ENCODE measurements around the gene PIAS1.

The PIAS1 gene

DNA sequence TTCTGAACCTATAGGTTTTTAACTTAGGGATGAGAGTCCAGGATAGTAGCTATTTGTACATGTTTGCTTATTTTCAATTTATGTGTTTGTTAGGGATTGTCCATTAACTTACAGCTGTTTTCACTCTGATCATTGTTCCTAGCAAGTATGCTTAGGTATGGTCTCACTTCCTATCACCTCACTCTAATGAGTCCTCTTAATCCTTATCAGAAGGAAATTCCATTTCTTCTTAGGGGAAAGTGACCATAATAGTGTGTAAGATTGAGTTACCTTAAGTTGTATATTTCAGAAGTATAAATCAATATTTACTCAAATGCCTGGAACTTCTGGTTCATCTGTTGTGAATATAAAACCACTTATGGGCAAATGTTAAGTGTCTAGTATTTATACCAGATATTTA lies 53.0 kb downstream of the PIAS1 start:
- Histone ChIP-seq H3K27ac (replicated peaks) (no peak overlapping the region), H3K4me3 (replicated peaks; ENCODE audit: insufficient read depth, low read length) (no peak overlapping the region), H3K27me3 (ENCODE audit: insufficient read depth, poor library complexity, severe bottlenecking) (no peaks in the 10 kb centered on the region)
- TF ChIP-seq SPI1 (IDR thresholded peaks at IDR 0.05; ENCODE audit: borderline replicate concordance, low read depth) = no peak
- no peak for TF ChIP-seq POLR2AphosphoS5 (IDR thresholded peaks at IDR 0.05; ENCODE audit: low read depth)
- no peak for TF ChIP-seq GABPA (IDR thresholded peaks at IDR 0.05; ENCODE audit: low read depth)
- TF ChIP-seq, protein P1, sequence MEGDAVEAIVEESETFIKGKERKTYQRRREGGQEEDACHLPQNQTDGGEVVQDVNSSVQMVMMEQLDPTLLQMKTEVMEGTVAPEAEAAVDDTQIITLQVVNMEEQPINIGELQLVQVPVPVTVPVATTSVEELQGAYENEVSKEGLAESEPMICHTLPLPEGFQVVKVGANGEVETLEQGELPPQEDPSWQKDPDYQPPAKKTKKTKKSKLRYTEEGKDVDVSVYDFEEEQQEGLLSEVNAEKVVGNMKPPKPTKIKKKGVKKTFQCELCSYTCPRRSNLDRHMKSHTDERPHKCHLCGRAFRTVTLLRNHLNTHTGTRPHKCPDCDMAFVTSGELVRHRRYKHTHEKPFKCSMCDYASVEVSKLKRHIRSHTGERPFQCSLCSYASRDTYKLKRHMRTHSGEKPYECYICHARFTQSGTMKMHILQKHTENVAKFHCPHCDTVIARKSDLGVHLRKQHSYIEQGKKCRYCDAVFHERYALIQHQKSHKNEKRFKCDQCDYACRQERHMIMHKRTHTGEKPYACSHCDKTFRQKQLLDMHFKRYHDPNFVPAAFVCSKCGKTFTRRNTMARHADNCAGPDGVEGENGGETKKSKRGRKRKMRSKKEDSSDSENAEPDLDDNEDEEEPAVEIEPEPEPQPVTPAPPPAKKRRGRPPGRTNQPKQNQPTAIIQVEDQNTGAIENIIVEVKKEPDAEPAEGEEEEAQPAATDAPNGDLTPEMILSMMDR (IDR thresholded peaks at IDR 0.05; ENCODE audit: insufficient read depth, low read length) = no peak
- TF ChIP-seq, protein P2, sequence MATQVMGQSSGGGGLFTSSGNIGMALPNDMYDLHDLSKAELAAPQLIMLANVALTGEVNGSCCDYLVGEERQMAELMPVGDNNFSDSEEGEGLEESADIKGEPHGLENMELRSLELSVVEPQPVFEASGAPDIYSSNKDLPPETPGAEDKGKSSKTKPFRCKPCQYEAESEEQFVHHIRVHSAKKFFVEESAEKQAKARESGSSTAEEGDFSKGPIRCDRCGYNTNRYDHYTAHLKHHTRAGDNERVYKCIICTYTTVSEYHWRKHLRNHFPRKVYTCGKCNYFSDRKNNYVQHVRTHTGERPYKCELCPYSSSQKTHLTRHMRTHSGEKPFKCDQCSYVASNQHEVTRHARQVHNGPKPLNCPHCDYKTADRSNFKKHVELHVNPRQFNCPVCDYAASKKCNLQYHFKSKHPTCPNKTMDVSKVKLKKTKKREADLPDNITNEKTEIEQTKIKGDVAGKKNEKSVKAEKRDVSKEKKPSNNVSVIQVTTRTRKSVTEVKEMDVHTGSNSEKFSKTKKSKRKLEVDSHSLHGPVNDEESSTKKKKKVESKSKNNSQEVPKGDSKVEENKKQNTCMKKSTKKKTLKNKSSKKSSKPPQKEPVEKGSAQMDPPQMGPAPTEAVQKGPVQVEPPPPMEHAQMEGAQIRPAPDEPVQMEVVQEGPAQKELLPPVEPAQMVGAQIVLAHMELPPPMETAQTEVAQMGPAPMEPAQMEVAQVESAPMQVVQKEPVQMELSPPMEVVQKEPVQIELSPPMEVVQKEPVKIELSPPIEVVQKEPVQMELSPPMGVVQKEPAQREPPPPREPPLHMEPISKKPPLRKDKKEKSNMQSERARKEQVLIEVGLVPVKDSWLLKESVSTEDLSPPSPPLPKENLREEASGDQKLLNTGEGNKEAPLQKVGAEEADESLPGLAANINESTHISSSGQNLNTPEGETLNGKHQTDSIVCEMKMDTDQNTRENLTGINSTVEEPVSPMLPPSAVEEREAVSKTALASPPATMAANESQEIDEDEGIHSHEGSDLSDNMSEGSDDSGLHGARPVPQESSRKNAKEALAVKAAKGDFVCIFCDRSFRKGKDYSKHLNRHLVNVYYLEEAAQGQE (IDR thresholded peaks at IDR 0.05; ENCODE audit: insufficient replicate concordance, low read depth) = no peak
- no peak for DNase-seq (ENCODE audit: low read depth in 1 of 2, low spot score in 1 of 2)

DNA sequence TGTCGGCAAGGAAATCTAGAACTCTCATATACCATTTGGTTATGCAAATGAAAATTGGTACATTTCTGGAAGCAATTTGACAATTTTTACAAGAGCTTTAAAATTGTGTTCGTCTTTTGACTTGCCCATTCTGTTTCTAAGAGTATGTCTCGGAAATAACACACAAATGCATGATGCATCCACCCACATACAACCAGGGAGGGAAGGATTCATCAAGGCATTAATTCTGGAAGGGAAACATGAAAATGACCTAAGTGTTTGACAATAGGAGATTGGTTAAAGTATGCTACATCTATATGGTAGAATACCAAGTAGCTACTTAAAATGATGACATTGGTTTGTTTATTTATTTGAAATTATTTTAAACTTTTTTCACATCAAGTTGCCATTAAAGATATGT lies 58.6 kb downstream of the PIAS1 start:
- Histone ChIP-seq H3K27ac (replicated peaks) (no peak overlapping the region), H3K4me3 (replicated peaks; ENCODE audit: insufficient read depth, low read length) (no peak overlapping the region), H3K27me3 (ENCODE audit: insufficient read depth, poor library complexity, severe bottlenecking) (no peaks in the 10 kb centered on the region)
- no peak for DNase-seq (ENCODE audit: low read depth in 1 of 2, low spot score in 1 of 2)
- TF ChIP-seq, protein P2 (IDR thresholded peaks at IDR 0.05; ENCODE audit: insufficient replicate concordance, low read depth) = no peak
- TF ChIP-seq POLR2AphosphoS5 (IDR thresholded peaks at IDR 0.05; ENCODE audit: low read depth) (no peak), GABPA (IDR thresholded peaks at IDR 0.05; ENCODE audit: low read depth) (no peak), SPI1 (IDR thresholded peaks at IDR 0.05; ENCODE audit: borderline replicate concordance, low read depth) (no peak)
- TF ChIP-seq, protein P1 (IDR thresholded peaks at IDR 0.05; ENCODE audit: insufficient read depth, low read length) = no peak

DNA sequence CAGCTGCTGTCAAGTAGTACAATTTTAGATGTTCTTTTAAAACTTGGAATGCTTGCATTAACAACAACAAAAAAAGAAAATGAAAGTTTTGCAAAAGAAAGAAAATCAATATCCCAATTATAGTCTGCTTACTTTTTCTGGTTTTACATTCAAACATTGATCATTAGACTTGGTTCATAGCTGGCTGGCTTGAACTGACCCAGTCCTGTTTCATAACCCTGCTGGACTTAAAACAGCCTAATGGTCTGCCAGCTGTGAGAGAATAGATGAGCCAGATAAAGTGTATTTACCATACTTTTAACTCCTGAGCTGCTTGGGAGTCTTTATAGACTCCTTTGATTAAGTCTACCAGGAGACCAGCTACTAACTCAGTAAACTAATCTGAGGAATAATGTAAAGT lies 59.2 kb downstream of the PIAS1 start:
- no peak overlapping the region for H3K4me3 ChIP-seq (replicated peaks; ENCODE audit: insufficient read depth, low read length)
- DNase-seq (ENCODE audit: low read depth in 1 of 2, low spot score in 1 of 2) = no peak

More for the DNA sequence above, 59.2 kb downstream of the PIAS1 start:
- Histone ChIP-seq H3K27ac (replicated peaks) (no peak overlapping the region), H3K27me3 (ENCODE audit: insufficient read depth, poor library complexity, severe bottlenecking) (no peaks in the 10 kb centered on the region)
- TF ChIP-seq, protein P2 (IDR thresholded peaks at IDR 0.05; ENCODE audit: insufficient replicate concordance, low read depth) = no peak
